Islet precursor cell (in vitro differentiated cells): ENCODE measurements around the gene ZNF430.
"Not testable (repeated sequence)": the region's sequence is repeated elsewhere in the genome, so short reads cannot be mapped to it uniquely, and the experiment has no call there.

Experiments used
- DNase-seq: peaks from one replicate; pipeline ENCODE4 v3.0.0-alpha.2; 2018

The ZNF430 gene

GRCh38 chr19:21020298-21021227, at the start of gene ZNF430:
TSS of gene ZNF430 (plus strand) at chr19:21020657. CDS start at chr19:21020801, 144 bp downstream.
- peak; percentile 99 for DNase-seq

- not testable (repeated sequence) for DNase-seq
These were observed 27.7 kb upstream of the ZNF430 start for GRCh38 chr19:20992788-20993187.

- peak; percentile 96 for DNase-seq
These were observed 20.6 kb upstream of the ZNF430 start for GRCh38 chr19:20999731-21000352.

- DNase-seq = not testable (repeated sequence)
These were observed 781 bp downstream of the ZNF430 start for GRCh38 chr19:21021238-21021637.

- peak; percentile 71 for DNase-seq
These were observed 2.5 kb downstream of the ZNF430 start for GRCh38 chr19:21022996-21023395.

- no peak for DNase-seq
These were observed 3.4 kb downstream of the ZNF430 start for GRCh38 chr19:21023901-21024300.

- no peak for DNase-seq
These were observed 8.5 kb downstream of the ZNF430 start for GRCh38 chr19:21028969-21029268.

GRCh38 chr19:21045028-21045427, 24.6 kb downstream of the ZNF430 start:
- no peak for DNase-seq

- DNase-seq = no peak
These were observed 26.0 kb downstream of the ZNF430 start for GRCh38 chr19:21046489-21046888.

- no peak for DNase-seq
These were observed 27.3 kb downstream of the ZNF430 start for GRCh38 chr19:21047716-21048115.

- DNase-seq = no peak
These were observed 32.4 kb downstream of the ZNF430 start for GRCh38 chr19:21052902-21053301.

GRCh38 chr19:21065336-21065735, 44.9 kb downstream of the ZNF430 start:
- DNase-seq = no peak

- peak; percentile 99 for DNase-seq
These were observed 61.8 kb downstream of the ZNF430 start, which contains the start of gene ZNF714 for GRCh38 chr19:21082011-21082975. TSS of gene ZNF714 (plus strand) at chr19:21082203. CDS start at chr19:21098269, 16,066 bp downstream.

- peak; percentile 59 for DNase-seq
These were observed 63.9 kb downstream of the ZNF430 start for GRCh38 chr19:21084343-21084742.

GRCh38 chr19:21087871-21088270, 67.4 kb downstream of the ZNF430 start:
- DNase-seq = no peak

GRCh38 chr19:21092109-21092508, 71.7 kb downstream of the ZNF430 start:
- peak; percentile 53 for DNase-seq

- no peak for DNase-seq
These were observed 74.0 kb downstream of the ZNF430 start for GRCh38 chr19:21094347-21095025.

- DNase-seq = no peak
These were observed 77.8 kb downstream of the ZNF430 start for GRCh38 chr19:21098291-21098690.

GRCh38 chr19:21101521-21102242, 81.2 kb downstream of the ZNF430 start:
- DNase-seq = peak; percentile 72

GRCh38 chr19:21109116-21109515, 88.7 kb downstream of the ZNF430 start:
- DNase-seq = no peak
